SKM-1 treated with dmso at 0.1 percent for 144 hours (cell line): ENCODE measurements around the gene MPPED1.

Source experiments
- DNase-seq: peaks from one replicate; lab custom pipeline; 2025; ENCODE audit not compliant: unreplicated experiment; lab: John Stamatoyannopoulos, UW

Gene MPPED1

GRCh38 chr22:43446037-43446803 lies 34.4 kb downstream of the MPPED1 start:
- no peak for DNase-seq

- DNase-seq: no peak
These were observed 35.1 kb downstream of the MPPED1 start for GRCh38 chr22:43446916-43447315.

DNA sequence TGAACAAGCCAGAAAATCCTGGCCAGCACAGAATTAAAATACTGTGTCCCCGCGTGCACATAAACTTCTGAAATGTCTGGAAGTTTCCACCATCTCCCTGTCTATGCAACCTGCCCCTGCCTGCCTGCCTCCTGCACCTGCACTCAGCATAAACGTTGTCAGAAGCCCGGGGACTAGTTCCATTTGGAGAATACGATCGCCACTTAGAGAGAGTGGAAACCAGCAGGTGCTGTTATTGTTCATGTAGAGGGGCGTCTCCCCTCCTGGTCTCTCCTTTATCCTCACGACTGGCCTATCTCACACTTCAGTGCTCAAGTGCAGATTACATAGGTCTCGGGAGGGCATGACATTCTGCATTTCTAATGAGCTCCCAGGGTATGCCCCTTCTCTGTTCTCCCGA lies 35.6 kb downstream of the MPPED1 start:
- DNase-seq: no peak

- no peak for DNase-seq
These were observed 36.2 kb downstream of the MPPED1 start for GRCh38 chr22:43448048-43448447.

DNA sequence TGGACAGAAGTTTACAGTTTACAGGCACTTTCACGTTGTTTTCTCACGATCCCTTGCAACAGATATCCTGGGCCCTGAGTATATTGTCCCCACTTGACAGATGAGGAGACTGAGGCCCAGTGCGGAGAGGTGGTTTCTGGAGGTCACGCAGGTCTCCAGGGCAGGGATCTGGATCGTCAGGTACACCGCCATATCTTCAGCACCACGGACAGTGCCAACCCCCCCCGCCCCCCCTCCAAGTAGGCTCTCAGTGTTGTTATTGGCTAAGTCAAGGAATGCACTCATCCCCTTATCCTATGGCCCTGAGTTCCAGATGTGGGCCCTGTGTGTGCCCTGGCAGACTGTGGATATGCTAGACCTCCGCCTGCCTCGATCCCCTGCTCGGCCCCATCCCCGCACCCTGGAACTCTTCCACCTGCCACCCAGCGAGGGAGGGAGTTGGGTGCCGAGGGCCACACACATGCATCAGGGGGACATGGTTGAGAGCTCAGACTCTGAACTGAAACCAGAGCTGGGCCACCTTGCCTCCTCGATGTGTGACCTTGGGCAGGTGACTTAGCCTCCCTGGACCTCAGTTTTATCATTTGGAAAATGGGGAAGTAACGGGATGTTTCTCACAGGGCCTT lies 37.5 kb downstream of the MPPED1 start:
- DNase-seq: no peak

GRCh38 chr22:43449831-43450225 lies 38.0 kb downstream of the MPPED1 start:
- no peak for DNase-seq

- DNase-seq: no peak
These were observed 39.7 kb downstream of the MPPED1 start for GRCh38 chr22:43451371-43452050.

- no peak for DNase-seq
These were observed 44.0 kb downstream of the MPPED1 start for GRCh38 chr22:43455846-43456245.

GRCh38 chr22:43457002-43457401 lies 45.2 kb downstream of the MPPED1 start:
- no peak for DNase-seq

- DNase-seq: no peak
These were observed 50.9 kb downstream of the MPPED1 start for GRCh38 chr22:43462701-43463100.

GRCh38 chr22:43464809-43465208 lies 53.0 kb downstream of the MPPED1 start:
- DNase-seq: no peak

GRCh38 chr22:43465291-43466015 lies 53.6 kb downstream of the MPPED1 start:
- DNase-seq: no peak

DNA sequence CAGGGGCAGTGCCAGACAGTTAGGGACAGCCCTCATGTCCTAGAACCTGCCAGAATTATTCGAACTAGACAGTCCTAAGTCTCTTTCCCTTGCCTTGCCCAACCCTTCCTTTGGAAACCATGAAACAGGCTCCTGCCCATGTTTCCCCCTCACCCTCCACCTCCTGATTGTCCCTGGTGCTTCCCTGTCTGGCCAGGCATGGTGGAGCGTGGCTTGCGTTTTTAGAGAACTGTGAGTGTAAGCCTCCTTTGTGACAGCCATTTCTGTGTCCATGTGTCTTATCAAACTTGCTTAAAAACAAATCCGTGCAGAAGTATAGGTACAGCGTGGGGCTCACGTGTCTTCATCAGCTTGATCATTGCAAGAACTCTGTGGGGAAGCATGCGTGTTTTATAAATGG lies 54.9 kb downstream of the MPPED1 start:
- DNase-seq: no peak

- no peak for DNase-seq
These were observed 55.6 kb downstream of the MPPED1 start for GRCh38 chr22:43467216-43467940.

GRCh38 chr22:43470253-43470652 lies 58.4 kb downstream of the MPPED1 start:
- no peak for DNase-seq

DNA sequence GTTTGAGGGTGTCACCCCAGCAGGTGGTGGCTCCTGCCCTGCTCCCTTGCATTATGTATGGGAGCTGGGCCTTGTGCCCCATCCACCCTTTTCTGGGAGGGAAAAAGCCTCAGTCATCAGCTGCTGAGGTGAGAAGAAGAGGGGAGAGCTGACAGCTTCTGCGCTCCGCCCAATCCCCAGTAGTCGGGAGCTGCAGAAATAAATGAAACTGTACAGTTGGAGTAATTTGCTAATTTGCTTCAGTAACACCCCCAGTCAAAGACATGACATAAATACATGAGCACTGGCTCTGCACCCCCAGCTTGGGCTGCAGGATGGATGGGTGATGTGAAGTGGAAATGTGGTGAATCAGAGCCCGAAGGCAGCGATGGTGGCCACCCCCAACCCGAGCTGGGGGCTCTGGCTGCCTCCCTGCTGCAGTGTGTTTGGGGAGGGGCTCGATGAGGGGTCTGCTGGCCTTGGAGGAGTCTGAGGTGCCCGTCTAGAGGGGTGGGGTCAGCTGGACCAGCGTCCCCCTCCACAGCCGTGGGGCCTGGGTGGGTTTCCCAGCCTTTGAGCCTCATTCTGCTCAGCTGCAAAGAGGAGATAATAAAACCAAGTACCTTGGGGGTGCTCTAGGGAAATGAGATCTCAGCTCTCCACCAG lies 59.2 kb downstream of the MPPED1 start:
- DNase-seq: no peak

- DNase-seq: no peak
These were observed 59.9 kb downstream of the MPPED1 start for GRCh38 chr22:43471606-43472135.

- DNase-seq: no peak
These were observed 61.2 kb downstream of the MPPED1 start for GRCh38 chr22:43473031-43473430.

GRCh38 chr22:43473441-43473840 lies 61.6 kb downstream of the MPPED1 start:
- no peak for DNase-seq
